ENCODE measurements around the gene MIGA2.
A peak's percentile ranks its signal among the peaks of the same experiment; 100 is the strongest.
"Not testable (repeated sequence)": the region's sequence is repeated elsewhere in the genome, so short reads cannot be mapped to it uniquely, and the experiment has no call there.

Gene MIGA2

DNA sequence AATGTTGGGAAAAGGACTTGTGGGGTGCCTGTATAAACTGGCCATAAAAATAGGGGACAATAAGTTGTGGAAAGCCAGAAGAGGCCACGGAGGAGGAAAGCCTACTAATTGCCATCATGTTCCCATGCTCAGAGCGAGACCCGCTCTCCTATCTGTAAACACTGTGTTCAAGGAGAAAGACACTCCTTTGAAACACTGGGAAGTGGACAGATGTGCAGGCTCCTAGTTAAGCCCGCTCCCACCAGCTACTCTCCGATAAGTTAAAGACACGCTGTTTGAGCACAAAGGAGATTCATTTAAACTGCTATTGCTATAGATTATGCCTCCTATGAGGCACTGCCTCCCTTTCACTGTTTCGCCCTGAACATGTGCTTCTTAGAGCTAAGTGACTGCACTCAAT, 64.9 kb downstream of the MIGA2 start:
- no peak for DNase-seq (ENCODE audit: low read depth in 2 of 2)

DNA sequence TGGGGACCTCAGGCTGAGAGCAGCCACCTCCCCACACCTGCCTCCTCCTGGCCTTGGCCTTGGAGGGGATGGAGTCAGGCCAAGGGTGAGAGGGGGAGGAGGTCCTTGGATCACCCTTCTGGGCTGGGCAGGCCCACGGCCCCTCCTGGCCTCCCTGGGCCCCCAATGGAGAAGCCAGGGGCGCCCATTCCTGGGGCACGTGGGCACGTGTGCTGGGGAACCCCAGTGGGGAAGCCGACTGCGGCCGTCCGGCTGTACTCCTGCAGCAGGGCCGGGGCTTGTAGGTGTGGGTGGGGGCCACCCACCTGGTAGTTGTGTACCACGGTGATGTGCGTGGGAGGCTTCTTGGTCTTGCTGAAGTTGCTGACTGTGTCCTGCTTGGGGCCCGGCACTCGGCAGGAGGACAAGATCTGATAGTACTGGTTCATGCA, 65.7 kb downstream of the MIGA2 start:
- no peak for DNase-seq (ENCODE audit: low read depth in 2 of 2)

DNA sequence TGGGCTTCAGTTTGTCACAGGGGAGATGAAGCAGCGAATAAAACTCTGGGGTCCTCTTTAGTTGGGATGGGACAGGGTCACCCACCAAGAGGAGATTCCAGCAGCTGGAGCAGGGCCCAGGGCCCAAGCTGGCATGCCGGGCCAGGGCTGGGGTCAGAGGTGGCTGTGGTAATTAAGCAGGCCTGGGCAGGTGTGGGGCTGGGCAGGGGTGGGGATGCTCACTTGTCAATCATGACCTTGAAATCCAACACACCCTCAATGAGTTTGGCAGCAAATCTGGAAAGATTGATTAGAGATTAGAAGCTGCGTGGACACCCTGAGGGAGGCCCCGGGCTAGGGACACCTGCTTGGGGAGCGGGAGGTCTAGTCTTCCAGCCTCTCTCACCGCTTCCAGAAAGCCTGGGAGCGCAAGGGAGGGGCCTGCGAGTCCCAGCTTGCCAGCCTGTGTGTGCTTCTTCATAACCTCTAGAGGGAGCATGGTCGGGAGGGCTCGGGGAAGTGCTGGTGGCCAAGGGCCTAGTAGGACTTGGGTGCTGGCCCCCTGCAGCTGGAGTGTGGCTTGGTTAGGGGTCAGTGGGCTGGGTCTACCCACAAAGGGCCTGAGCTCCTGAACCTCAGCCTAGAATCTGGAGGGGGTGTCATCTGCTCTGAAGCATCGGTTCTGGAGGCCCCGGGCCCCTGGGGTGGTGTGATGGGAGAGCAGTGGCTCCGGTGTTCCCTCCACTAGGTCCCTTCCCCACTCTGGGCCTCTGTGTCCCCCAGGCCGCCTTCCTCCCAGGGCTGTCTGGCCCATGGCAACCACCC, 66.6 kb downstream of the MIGA2 start:
- no peak for DNase-seq (ENCODE audit: low read depth in 2 of 2)

DNA sequence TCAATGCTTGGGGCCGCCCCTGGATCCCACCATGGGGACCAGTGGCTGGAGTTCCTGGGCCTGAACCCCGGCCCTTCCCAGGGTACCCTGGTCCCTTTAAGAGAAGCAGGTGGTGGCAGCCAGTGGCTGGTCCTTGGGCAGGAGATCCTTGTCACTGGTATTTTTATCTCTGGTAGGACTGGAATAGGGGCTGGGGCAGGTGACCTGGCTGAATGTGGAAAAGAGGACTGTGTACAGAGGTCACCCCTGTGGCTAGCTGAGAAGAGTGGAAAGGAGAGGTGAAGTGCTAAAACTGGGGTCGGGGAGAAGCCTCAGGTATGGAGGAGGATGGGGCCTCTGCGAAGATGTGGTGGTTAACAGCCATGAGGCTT, 67.2 kb downstream of the MIGA2 start:
- DNase-seq (ENCODE audit: low read depth in 2 of 2), result no peak

DNA sequence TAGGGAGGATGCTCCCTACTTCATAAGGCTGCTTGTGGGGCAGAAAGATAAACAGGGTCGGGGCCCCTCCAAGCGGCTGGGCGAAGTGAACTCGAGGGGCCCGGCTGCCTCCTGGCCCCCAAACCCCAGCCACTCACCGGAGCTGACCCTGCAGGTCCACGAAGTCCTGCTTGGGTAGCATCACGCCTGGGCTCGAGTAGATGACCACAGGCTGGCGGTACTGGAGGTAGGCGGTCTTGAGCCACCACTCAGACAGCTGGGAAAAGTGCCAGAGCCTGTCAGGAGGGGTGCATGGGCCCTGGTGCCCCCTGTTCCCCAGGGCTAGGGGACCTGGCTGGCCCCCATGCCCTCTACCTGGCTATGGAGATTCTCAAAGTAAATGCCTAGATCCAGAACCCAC, 67.6 kb downstream of the MIGA2 start:
- no peak for DNase-seq (ENCODE audit: low read depth in 2 of 2)

DNA sequence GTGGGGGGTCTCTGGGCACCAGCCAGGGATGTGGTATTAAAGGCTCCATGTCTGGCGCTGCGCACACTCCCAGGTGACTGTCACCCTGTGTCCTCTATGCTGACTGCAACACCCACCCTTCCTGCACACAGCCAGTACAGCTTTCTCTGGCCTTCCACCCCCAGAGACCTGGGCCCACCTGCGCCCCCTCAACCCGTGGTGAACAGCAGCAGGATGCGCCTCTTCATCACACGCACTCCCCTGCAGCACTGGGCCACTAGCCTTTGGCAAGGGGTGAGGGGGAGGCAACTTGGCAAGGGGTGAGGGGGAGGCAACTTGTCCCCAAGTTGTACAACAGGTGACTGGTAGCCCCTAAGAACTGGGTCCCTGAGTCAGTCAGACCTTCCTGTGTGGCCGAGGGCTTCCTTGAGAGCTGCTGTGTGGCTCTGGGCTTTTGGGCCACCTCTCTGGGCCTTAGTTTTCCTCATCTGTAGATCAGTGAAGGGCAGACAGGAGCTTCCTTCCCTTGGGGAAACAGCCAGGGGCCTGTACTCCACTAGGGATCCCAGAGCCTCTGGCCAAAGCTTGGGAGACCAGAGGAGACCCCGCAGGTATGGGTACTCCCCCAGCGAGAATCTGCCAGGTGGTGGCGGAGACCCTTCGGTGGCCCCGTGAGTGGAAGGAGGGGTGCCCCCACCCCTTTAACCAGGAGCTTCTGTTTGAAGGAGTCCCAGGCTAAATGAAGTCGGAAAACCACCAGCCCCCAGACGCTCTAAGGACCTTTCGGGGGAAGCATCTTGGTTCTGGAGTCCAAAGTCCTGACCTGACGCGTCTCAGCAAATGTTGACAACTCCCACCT, 69.7 kb downstream of the MIGA2 start:
- no peak for DNase-seq (ENCODE audit: low read depth in 2 of 2)

DNA sequence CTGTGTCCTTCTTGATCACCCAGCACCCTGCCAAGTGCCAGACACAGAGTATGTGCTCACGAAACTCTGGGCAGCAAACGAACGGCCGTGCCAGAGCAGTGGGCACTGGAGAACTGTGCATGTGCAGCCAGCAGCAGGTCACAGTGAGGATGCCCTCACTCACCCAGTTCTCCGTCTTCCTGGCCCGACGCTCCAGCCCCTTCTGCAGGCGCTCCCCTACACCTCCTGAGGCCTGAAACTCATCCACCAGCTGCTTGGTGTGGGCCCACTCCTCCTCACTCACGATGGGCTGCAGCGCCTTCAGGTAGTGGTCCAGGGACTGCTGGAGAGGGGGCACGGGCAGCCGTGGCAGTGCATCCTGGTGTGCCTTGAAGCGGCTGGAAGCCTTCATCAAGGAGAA, 71.2 kb downstream of the MIGA2 start:
- DNase-seq (ENCODE audit: low read depth in 2 of 2), result no peak

DNA sequence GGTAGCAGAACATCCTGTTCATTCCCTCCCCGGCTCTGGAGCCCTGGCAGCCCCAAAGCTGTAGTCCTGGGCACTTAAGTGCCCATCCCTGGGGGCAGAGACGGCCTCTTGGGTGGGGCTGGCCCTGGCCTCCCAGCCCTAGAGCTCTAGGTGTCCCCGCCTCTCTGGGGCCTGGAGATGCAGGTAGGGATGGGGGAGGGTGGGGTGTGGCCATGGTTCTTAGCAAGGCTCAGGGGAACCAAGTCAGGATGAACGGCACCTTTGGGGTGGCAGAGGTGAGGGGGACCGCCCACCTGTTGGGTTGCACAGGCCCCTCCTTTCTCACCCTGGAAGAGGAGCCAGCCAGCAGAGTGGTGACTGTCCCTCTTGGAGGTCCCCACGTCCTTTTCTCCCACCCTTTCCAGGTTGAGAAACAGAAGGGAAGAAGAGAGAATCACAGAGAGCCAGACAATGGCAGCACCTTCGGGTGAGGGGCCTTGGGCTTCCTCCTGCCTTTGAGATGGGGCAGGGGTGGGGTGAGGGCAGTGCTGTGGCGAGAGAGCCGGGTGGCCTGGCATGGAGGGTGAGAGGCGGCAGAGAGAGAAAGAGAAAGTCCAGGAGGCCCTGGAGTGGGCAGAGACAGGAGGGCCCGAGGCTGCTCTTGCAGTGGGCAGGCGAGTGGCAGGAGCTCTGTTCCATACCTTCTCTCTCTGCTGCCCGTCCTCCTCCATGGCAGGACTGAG, 71.8 kb downstream of the MIGA2 start:
- DNase-seq (ENCODE audit: low read depth in 2 of 2), result no peak

DNA sequence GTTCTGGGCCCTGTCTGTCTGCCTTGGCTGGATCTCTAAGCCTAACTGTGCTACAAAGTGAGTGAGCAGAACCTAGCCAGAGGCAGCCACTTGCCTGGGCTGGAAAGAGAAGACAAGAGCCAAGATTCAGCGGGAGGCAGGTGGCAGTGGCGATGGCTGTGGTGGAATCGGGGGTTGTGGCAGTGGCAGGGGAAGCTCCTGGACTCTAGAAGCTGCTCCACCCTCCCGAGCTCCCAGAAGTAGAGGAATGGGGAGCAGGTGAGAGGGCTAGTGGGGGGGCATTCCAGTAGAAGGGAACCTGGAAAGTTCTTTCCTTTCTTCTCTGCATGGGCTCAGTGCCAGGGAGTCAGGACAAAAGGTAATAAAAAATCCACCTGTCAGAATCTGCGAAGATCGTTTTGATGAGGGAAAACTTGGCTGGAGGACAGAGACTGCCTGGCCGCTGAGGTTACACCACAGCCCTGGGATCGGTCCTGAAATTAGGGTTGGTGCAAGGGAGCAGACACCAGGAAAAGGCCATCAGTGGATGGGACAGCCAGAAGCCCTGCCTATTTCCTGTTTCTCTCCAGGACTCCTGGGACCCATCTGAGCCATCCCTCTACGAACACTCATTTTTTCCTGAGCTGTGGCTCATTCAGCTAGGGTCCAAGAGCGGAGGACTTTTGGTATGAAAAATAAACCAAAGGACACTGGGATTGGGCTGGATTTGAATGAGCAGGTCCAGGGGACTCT, 72.5 kb downstream of the MIGA2 start:
- no peak for DNase-seq (ENCODE audit: low read depth in 2 of 2)

DNA sequence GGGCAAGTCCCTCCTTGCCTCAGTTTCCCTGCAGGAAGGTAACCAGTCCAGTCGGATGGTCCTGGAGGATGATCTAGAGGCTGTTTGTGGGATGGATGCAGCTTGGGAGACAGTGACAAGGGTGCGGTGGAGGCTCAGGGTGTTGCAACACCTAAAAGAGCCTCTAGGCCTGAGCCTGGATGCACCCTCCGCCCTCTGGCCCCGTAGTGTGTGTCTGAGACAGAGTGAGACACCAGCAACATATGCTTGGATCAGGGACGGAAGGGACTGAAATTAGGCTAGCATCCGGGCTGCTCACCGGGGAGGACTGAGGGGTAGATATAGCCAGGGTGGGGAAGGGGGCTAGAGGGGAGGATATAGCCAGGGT, 73.1 kb downstream of the MIGA2 start:
- DNase-seq (ENCODE audit: low read depth in 2 of 2), result no peak

DNA sequence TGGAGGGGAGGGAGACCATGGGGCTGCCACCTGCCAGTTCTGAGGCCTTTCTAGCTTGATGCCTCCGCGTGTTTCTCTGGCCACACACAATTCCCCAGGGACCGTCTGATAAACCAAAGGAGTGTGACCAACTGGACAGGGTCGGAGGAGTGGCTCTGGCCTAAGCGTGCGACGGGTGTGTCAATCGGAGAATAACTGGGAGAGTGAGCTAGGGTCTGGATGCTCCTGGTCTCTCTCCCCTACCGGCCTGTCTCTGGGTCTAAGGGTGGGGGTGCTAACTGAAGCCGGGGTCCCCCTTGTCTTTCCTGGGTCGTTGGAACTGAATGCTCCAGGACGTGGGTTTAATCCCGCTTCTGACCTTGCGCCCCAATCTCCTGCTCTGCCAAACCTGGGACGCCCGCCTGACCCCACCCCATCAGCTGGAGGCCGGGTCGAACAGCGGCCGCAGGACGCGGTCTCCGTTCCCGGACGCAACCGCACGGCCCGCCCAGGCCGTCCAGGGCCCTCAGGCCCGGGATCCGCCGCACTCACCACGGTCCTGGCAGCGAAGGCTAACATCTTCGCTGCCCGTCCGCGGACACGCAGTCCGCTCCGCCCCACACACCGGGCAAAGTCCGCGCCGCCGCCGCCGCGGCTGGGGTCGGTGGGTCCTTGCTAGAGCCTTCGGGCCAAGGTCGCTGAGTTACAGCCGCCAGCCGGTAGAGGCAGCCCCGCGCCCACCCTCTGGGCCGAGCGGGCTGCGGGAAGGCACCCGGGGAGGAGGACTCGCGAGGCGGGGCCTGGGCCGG, 73.7 kb downstream of the MIGA2 start:
- DNase-seq (ENCODE audit: low read depth in 2 of 2), result no peak

DNA sequence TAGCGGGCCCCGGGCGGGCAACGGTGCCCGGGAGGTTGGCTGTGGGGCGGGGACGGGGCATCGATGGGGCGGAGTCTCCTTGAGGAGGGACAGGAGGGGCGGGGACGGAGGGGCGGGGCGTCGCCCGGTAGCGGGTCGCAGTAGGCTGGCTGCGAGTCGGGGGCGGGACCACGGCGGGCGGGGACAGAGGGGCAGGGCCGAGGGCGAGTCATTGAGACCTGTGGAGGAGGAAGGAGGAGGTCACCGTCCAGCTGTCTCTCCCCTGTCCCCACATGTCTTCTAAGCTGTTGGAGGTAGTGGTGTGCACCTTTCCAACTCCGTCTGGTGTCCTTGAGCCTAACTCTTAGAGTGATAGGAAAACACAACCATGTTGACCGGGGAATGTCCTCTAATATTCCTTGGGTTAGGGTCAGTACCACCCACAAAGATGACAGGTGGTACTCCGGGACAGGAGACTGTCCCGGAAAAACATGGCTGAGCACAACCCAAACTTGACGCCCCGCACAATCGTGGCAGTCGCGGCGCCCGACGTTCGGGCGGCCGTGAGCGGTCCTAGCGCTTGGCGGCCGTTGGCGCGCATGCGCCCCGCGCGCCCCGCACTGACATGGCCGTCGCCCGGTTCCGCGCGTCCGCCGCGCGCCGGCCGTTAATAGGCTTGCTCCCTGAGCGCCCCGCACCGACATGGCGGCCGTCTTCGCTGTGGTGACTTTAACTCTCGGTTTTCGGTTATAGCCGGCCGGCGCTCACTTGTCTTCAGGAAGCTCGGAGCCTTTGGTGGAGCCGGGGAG, 74.5 kb downstream of the MIGA2 start, which contains the start of the genes CRAT and PTPA:
CRAT (minus strand) TSS at position 54 of the 788 bp plus-strand sequence. CDS start 284 bp downstream, outside the sequence.
PTPA (plus strand) TSS at position 676 of the 788 bp plus-strand sequence. CDS start 186 bp downstream, outside the sequence.
- peak; percentile 91 to 92 for DNase-seq (ENCODE audit: low read depth in 2 of 2)

DNA sequence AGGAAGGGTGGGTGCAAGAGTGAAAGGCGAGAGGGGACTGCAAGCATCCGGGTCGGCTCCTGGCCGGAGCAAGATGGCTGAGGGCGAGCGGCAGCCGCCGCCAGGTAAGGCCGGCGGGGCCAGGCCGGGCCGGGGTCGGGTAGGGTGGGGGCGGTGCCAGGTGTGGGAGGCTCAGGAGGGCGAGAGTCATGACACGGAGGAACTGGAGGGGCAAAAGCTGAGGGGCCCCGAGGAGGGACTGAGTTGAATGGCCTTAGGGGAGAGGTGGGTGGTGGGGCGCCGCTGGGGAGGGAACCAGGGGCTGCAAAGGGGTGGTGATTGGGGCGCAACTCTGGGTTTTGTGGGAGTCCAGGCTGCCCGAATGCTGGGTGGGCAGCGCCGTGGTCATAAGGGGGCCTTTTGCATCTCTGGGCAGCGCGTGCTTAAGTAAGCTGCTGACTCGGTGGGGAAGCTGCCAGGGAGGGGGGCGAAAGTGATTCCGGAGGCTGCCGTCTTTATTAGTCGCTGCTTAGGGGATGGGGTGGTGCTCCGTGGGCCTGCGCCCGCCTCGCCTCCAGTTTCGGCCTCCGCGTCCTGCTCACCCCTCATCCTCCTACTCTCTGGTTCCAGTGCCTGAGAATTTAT, 75.2 kb downstream of the MIGA2 start:
- no peak for DNase-seq (ENCODE audit: low read depth in 2 of 2)

DNA sequence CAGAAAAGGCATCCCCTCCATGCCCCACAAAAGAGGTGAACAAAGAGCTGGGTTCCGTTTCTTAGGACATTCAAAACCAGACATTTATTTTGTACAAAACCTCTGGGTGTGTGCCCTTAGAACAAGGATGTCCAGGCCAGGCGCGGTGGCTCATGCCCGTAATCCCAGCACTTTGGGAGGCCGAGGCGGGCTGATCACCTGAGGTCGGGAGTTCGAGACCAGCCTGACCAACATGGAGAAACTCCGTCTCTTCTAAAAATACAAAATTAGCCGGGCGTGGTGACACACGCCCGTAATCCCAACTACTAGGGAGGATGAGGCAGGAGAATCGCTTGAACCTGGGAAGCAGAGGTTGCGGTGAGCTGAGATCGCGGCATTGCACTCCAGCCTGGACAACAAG, 76.1 kb downstream of the MIGA2 start:
- not testable (repeated sequence) for DNase-seq (ENCODE audit: low read depth in 2 of 2)

DNA sequence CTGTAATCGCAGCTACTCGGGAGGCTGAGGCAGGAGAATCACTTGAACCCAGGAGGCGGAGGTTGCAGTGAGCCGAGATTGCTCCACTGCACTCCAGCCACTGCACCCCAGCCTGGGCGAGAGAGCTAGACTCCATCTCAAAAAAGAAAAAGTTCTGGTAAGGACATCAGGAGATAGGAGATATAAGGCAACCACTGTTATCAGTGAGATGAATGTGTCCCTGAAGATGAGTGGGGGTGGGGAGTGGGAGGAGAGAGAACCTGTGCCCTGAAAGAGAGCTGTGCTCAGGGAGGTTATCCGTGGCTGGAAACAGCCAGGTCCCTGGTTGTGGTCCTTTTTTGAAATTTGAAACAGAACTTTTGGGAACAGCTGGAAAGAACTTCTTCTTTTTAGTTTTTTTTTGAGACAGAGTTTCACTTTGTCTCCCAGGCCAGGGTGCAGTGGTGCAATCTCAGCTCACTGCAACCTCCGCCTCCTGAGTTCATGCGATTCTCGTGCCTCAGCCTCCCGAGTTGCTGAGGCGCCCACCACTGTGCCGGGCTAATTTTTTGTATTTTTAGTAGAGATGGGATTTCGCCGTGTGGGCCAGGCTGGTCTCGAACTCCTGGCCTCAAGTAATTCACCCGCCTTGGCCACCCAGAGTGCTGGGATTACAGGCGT, 77.3 kb downstream of the MIGA2 start:
- DNase-seq (ENCODE audit: low read depth in 2 of 2), result no peak

DNA sequence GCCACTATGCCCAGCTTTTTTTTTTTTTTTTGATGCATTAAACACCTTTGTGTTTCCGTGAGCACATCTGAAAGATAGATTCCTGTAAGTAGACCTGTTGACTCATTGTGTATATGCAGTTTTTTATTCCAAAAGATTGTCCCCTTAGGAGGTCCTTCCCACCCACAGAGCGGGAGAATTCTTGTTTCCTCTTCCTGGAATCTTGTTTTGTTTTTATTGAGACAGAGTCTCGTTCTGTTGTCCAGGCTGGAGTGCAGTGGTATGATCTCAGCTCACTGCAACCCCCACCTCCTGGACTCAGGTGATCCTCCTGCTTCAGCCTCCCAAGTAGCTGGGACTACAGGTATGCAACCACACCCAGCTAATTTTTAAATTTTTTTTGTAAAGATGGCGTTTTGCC, 82.4 kb downstream of the MIGA2 start:
- no peak for DNase-seq (ENCODE audit: low read depth in 2 of 2)

DNA sequence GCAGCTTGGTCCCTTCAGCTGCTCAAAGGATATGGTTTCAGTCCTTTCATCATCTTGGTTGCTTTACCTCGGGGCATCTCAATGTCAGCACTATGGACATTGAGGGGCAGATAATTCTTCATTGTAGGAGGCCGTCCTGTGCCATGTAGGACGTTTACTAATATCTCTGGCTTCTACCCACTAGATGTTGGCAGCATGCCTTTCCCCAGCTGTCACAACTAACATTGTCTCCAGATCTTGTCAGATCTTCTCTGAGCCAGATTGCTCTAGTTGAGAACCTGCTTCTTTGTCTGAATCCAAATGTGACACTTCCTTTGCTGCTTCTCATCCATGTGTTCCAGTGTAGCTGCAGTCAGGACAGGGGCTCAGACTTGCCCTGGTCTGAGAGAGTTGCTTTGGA, 85.1 kb downstream of the MIGA2 start:
- no peak for DNase-seq (ENCODE audit: low read depth in 2 of 2)

All from stimulated activated CD8-positive, alpha-beta memory T cell treated with anti-CD3 and anti-CD28 coated beads, Interleukin-7, amount 100 ng/mL, for 1 hour (primary cell).